MCF 10A (cell line): ENCODE data around the gene TMEM198. TPM values are rescaled to one million over a fixed set of nuclear protein-coding genes. Genes with fewer than 3 reads are reported as not detected.

Experiments
- BruUV-seq: library from RNA; stranded (reverse); fragments of 400-500 nt; replicated peaks from 2 replicates; lab custom pipeline; 2021; lab: Mats Ljungman, UMichigan
- CTCF ChIA-PET: fragments of 300-600 bp; sonication (Branson Sonifier 250); formaldehyde crosslinking; extraction: SDS; loops from one replicate; lab custom pipeline; 2021; ENCODE audit warnings: antibody characterized with exemption, inconsistent platforms; lab: Yijun Ruan, JAX
- POLR2A ChIA-PET: fragments of 300-600, 350-650 bp; sonication (Branson Sonifier 250); formaldehyde crosslinking; extraction: SDS; loops from one replicate; lab custom pipeline; 2020; ENCODE audit warnings: antibody characterized with exemption, inconsistent platforms; lab: Yijun Ruan, JAX
- DNase-seq: peaks from one replicate; pipeline ENCODE4 v3.0.0-alpha.2; 2018; ENCODE audit not compliant: unreplicated experiment
- H3K27ac Mint-ChIP-seq: one replicate; pipeline ENCODE4 v1.8.0; 2022; ENCODE audit warnings: mild to moderate bottlenecking, low read depth, mixed read lengths; ENCODE audit not compliant: unreplicated experiment
- H3K27me3 Mint-ChIP-seq: one replicate; pipeline ENCODE4 v1.8.0; 2022; ENCODE audit warnings: mixed read lengths; ENCODE audit not compliant: insufficient read depth, unreplicated experiment
- H3K36me3 Mint-ChIP-seq: one replicate; pipeline ENCODE4 v1.8.0; 2022; ENCODE audit warnings: mild to moderate bottlenecking, moderate library complexity, mixed read lengths; ENCODE audit not compliant: insufficient read depth, unreplicated experiment
- H3K4me1 Mint-ChIP-seq: one replicate; pipeline ENCODE4 v1.8.0; 2022; ENCODE audit warnings: mixed read lengths; ENCODE audit not compliant: insufficient read depth, unreplicated experiment
- H3K4me3 Mint-ChIP-seq: one replicate; pipeline ENCODE4 v1.8.0; 2022; ENCODE audit warnings: mild to moderate bottlenecking, moderate library complexity, mixed read lengths; ENCODE audit not compliant: unreplicated experiment
- H3K9me3 Mint-ChIP-seq: one replicate; pipeline ENCODE4 v1.8.0; 2022; ENCODE audit warnings: mixed read lengths; ENCODE audit not compliant: unreplicated experiment
- CTCF ChIP-seq: fragments of 200-600 bp; IDR thresholded peaks from one replicate; pipeline ENCODE4 v1.8.0; 2022; ENCODE audit warnings: antibody characterized with exemption, mild to moderate bottlenecking; ENCODE audit not compliant: unreplicated experiment
- intact Hi-C: fragments of 100-400 bp; cut with micrococcal nuclease; formaldehyde crosslinking; loops from 2 replicates; pipeline ENCODE4 v1.14.1; 2022
- total RNA-seq: library from RNA; stranded (reverse); gene quantifications from 2 replicates; pipeline ENCODE4 v1.2.3, GENCODE V29; 2022

Gene TMEM198
- total RNA-seq, 1 experiment from 2014 or later = 6.3 TPM

GRCh38 chr2:219524817-219525216 lies 19.0 kb upstream of the TMEM198 start:
- Mint-ChIP-seq H3K27me3 (peaks cover 58% of the 10 kb centered on the region), H3K27ac (no peak overlapping the region), H3K9me3 (no peaks in the 10 kb centered on the region), H3K36me3 (no peaks in the 10 kb centered on the region), H3K4me1 (peaks cover 18% of the 10 kb centered on the region), H3K4me3 (no peak overlapping the region)
- ChIA-PET CTCF (interaction anchor here (1.8 to 11.3 kb wide), 2 partner anchors 25 to 124 kb away, joined by 5 to 287 read pairs; partner anchors contain the start of gene GMPPA), POLR2A (interaction anchor here (1.5 kb wide), 1 partner anchor 164 kb away, joined by 3 read pairs; no protein-coding TSS in a partner anchor)
- DNase-seq = no peak
- TF ChIP-seq CTCF = no peak
- no TSS peak for BruUV-seq
- intact Hi-C loops = no loop called here

GRCh38 chr2:219525533-219526232 lies 18.1 kb upstream of the TMEM198 start:
- no peak overlapping the region for H3K4me3 Mint-ChIP-seq
- peaks cover 13% of the 10 kb centered on the region for H3K4me1 Mint-ChIP-seq
- CTCF ChIA-PET = interaction anchor here (0.5 to 11.3 kb wide), 8 partner anchors 16 to 161 kb away, joined by 3 to 287 read pairs (median 3); no protein-coding TSS in a partner anchor
- H3K9me3 Mint-ChIP-seq = no peaks in the 10 kb centered on the region
- POLR2A ChIA-PET = interaction anchor here (0.9 to 1.5 kb wide), 2 partner anchors 18 to 163 kb away, joined by 3 read pairs; partner anchors contain the start of gene TMEM198
- peaks cover 66% of the 10 kb centered on the region for H3K27me3 Mint-ChIP-seq
- no TSS peak for BruUV-seq
- intact Hi-C loops = no loop called here
- H3K36me3 Mint-ChIP-seq = no peaks in the 10 kb centered on the region
- DNase-seq = no peak
- no peak overlapping the region for H3K27ac Mint-ChIP-seq
- no peak for TF ChIP-seq CTCF

GRCh38 chr2:219526320-219527075 lies 17.3 kb upstream of the TMEM198 start:
- intact Hi-C loops = no loop called here

More at GRCh38 chr2:219526320-219527075, 17.3 kb upstream of the TMEM198 start:
- Mint-ChIP-seq H3K36me3 (no peaks in the 10 kb centered on the region), H3K4me1 (peaks cover 8% of the 10 kb centered on the region), H3K27me3 (peaks cover 71% of the 10 kb centered on the region), H3K4me3 (no peak overlapping the region), H3K27ac (no peak overlapping the region), H3K9me3 (no peaks in the 10 kb centered on the region)
- ChIA-PET POLR2A (interaction anchor here (1.1 to 1.4 kb wide), 2 partner anchors 31 to 123 kb away, joined by 3 to 5 read pairs; a partner anchor contains a TSS), CTCF (interaction anchor here (0.5 to 11.3 kb wide), 6 partner anchors 17 to 125 kb away, joined by 3 to 287 read pairs (median 4); partner anchors contain the start of gene GMPPA)
- no peak for DNase-seq
- TF ChIP-seq CTCF = no peak
- BruUV-seq = no TSS peak
